Breast epithelium (tissue), 4 donors: ENCODE measurements around the gene CEPT1. TPM values are rescaled to one million over a fixed set of nuclear protein-coding genes. Genes with fewer than 3 reads are reported as not detected.
"Not testable (repeated sequence)": the region's sequence is repeated elsewhere in the genome, so short reads cannot be mapped to it uniquely, and the experiment has no call there.

Experiments used
- DNase-seq, 2 donors: peaks; one replicate each; pipeline ENCODE4 v3.0.0-alpha.2; 2019; ENCODE audit warnings: low spot score in 2 of 2
- H3K27ac ChIP-seq, 2 donors: fragments of 200-600 bp; sonication (generic) in 1 of 2; one replicate each; pipeline ENCODE4 v1.5.1; 2016 to 2019; ENCODE audit warnings: mild to moderate bottlenecking in 1 of 2
- H3K27me3 ChIP-seq, 2 donors: fragments of 200-600 bp; sonication (generic) in 1 of 2; one replicate each; pipeline versions ENCODE4 v1.5.1 to v1.6.0; 2017 to 2019; ENCODE audit warnings: control low read depth in 1 of 2, mild to moderate bottlenecking in 1 of 2
- H3K36me3 ChIP-seq: fragments of 200-600 bp; one replicate; pipeline ENCODE4 v1.5.1; 2019
- H3K4me1 ChIP-seq, 2 donors: fragments of 200-600 bp; sonication (generic); one replicate each; pipeline ENCODE4 v1.5.1; 2016 to 2019; ENCODE audit warnings: control low read depth in 1 of 2
- H3K4me3 ChIP-seq, 3 donors: fragments of 200-600 bp; sonication (generic); 1 replicate in 2 of 3; 2 replicates in 1 of 3; pipeline ENCODE4 v1.5.1; 2016 to 2019; ENCODE audit warnings: mild to moderate bottlenecking in 3 of 3, moderate library complexity in 2 of 3
- H3K9me3 ChIP-seq, 2 donors: fragments of 200-600 bp; sonication (generic) in 1 of 2; one replicate each; pipeline ENCODE4 v1.5.1; 2016 to 2019; ENCODE audit warnings: control low read depth in 1 of 2
- CTCF ChIP-seq, 3 donors: fragments of 450-650 bp; IDR thresholded peaks; one replicate each; pipeline ENCODE4 v1.5.1; 2016 to 2017; ENCODE audit warnings: antibody characterized with exemption in 3 of 3, mild to moderate bottlenecking in 3 of 3, moderate library complexity in 3 of 3
- POLR2A ChIP-seq: fragments of 450-650 bp; IDR thresholded peaks from one replicate; pipeline ENCODE4 v1.6.1; 2016; ENCODE audit warnings: antibody characterized with exemption, mild to moderate bottlenecking, moderate library complexity
- POLR2AphosphoS5 ChIP-seq, 3 donors: sonication (generic); formaldehyde crosslinking; IDR thresholded peaks; one replicate each; pipeline ENCODE4 v1.6.1; 2017; ENCODE audit warnings: antibody characterized with exemption in 3 of 3
- intact Hi-C: fragments of 100-400 bp; cut with DNase I; formaldehyde crosslinking; loops from one replicate; pipeline ENCODE4 v1.15.1; 2023; ENCODE audit warnings: low total_unique reads
- total RNA-seq, 3 donors: library from RNA; depleted of rRNA; stranded (reverse); fragments of >200 nt; gene quantifications; one replicate each; pipeline ENCODE4 v1.1.0, GENCODE V29; 2016

The CEPT1 gene
- total RNA-seq, 3 donors from 2014 or later = 49.8 to 67.7 (median 62.5) TPM

GRCh38 chr1:111211921-111212320, 71.9 kb downstream of the CEPT1 start:
- Histone ChIP-seq H3K36me3 (no peaks in the 10 kb centered on the region), H3K4me1 (no peaks in the 10 kb centered on the region), H3K27me3 (no peaks in the 10 kb centered on the region), H3K9me3 (no peaks in the 10 kb centered on the region), H3K4me3 (no peak overlapping the region), H3K27ac (no peak overlapping the region)
- intact Hi-C loops = no loop called here
- TF ChIP-seq CTCF (IDR thresholded peaks at IDR 0.05) (no peak), POLR2AphosphoS5 (IDR thresholded peaks at IDR 0.05) (no peak), POLR2A (no peak)
- no peak for DNase-seq

- Histone ChIP-seq H3K9me3 (no peaks in the 10 kb centered on the region), H3K36me3 (no peaks in the 10 kb centered on the region), H3K4me1 (no peaks in the 10 kb centered on the region), H3K27me3 (no peaks in the 10 kb centered on the region), H3K27ac (no peak overlapping the region), H3K4me3 (no peak overlapping the region)
- TF ChIP-seq POLR2A = no peak
- no peak for TF ChIP-seq POLR2AphosphoS5 (IDR thresholded peaks at IDR 0.05)
- no peak for TF ChIP-seq CTCF (IDR thresholded peaks at IDR 0.05)
- intact Hi-C loops = no loop called here
- DNase-seq = no peak
These were observed 72.8 kb downstream of the CEPT1 start for GRCh38 chr1:111212634-111213335.

GRCh38 chr1:111213412-111213811, 73.4 kb downstream of the CEPT1 start:
- H3K27ac ChIP-seq = no peak overlapping the region
- DNase-seq = no peak
- no peak for TF ChIP-seq POLR2A
- H3K36me3 ChIP-seq = no peaks in the 10 kb centered on the region
- no peaks in the 10 kb centered on the region for H3K27me3 ChIP-seq
- H3K9me3 ChIP-seq = no peaks in the 10 kb centered on the region
- no peaks in the 10 kb centered on the region for H3K4me1 ChIP-seq
- H3K4me3 ChIP-seq = no peak overlapping the region
- intact Hi-C loops = no loop called here

- H3K36me3 ChIP-seq = no peaks in the 10 kb centered on the region
- DNase-seq = no peak
- H3K27ac ChIP-seq = no peak overlapping the region
- H3K4me3 ChIP-seq = no peak overlapping the region
- no peaks in the 10 kb centered on the region for H3K9me3 ChIP-seq
- TF ChIP-seq CTCF (IDR thresholded peaks at IDR 0.05) (no peak), POLR2A (no peak), POLR2AphosphoS5 (IDR thresholded peaks at IDR 0.05) (no peak)
- no peaks in the 10 kb centered on the region for H3K27me3 ChIP-seq
- intact Hi-C loops = no loop called here
- no peaks in the 10 kb centered on the region for H3K4me1 ChIP-seq
These were observed 74.2 kb downstream of the CEPT1 start for GRCh38 chr1:111214074-111214801.

DNA sequence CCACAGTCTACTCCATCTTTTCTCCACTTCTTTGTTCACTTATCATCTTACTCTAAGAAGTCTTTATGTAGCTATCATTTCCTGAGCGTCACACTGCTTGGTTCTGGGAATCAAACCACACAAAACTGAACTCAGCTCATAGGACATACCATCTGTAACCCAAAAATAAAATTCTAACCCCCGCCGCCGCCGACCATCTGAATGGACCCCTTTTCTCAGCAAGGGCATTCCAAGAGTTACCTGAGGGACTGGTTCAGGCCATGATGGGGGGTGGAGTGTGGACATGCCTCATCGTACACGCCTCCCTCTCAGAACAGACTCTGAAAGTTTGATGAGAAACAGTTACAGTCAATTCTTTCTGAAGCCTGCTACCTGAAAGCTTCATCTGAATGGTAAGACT, 74.9 kb downstream of the CEPT1 start:
- H3K36me3 ChIP-seq = no peaks in the 10 kb centered on the region
- no peak for DNase-seq
- no peaks in the 10 kb centered on the region for H3K9me3 ChIP-seq
- H3K27ac ChIP-seq = no peak overlapping the region
- intact Hi-C loops = loop anchor here (5.0 kb wide), 1 partner anchor 542 kb away; the partner anchor contains the start of gene DDX20
- no peak overlapping the region for H3K4me3 ChIP-seq
- no peaks in the 10 kb centered on the region for H3K27me3 ChIP-seq
- no peaks in the 10 kb centered on the region for H3K4me1 ChIP-seq
- TF ChIP-seq CTCF (IDR thresholded peaks at IDR 0.05) (no peak), POLR2A (no peak), POLR2AphosphoS5 (IDR thresholded peaks at IDR 0.05) (no peak)

GRCh38 chr1:111215285-111215684, 75.3 kb downstream of the CEPT1 start:
- not testable (repeated sequence) for DNase-seq, H3K27ac ChIP-seq, H3K4me3 ChIP-seq

More at GRCh38 chr1:111215285-111215684, 75.3 kb downstream of the CEPT1 start:
- not testable (repeated sequence) for H3K9me3 ChIP-seq, H3K4me1 ChIP-seq, H3K36me3 ChIP-seq, H3K27me3 ChIP-seq
- intact Hi-C loops = loop anchor here (5.0 kb wide), 1 partner anchor 542 kb away; the partner anchor contains the start of gene DDX20
